HuH-7 (cell line): Measurements from ENCODE around the gene TAX1BP3.

ENCODE experiments used
- DNase-seq: peaks from one replicate; pipeline ENCODE4 v3.0.0; 2011; ENCODE audit warnings: low spot score

TAX1BP3 gene

DNA sequence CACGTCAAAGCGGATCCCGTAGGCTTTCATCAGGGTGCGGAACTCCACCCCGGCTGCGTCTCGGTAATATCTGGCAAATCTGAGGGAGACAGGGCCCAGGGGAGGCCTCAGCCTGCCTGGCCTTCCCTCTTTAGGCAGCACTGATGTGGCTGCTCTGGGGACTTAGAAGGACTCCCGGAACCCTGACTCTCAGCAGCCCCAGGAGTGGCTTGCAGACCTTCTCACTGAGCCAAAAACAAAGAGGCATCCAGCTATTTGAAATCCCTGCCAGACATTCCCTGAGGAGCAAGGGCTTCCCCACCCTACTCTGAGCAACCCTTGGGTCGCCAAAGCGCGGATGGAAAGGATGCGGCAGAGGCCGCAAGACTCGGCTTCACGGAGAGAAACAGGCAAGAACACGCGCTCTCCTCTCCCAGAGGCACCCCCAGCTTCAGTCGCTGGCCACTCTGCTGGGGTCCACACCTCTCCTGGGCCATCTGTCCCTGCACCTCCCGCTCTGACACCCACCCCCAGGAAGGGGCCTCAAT lies 19.7 kb upstream of the TAX1BP3 start:
- no peak for DNase-seq

DNA sequence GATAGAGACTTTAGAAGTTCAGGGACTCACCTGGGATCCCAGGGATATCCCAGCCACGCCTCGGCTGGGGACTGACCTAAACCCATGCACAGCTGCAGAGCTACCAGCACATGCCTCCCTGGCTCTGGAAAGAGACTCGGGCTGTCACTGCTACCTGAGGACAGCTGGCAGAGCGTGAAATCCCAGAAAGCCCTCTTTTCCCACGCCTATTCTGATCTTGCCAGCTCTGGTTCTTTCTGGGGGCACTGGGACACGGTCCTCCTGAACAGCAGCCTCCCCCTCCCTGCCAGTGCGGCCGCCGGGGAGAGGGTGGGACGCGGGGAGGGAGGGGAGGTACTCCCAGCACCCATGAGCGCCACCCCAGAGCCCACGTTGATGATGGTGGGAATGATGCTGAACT lies 16.8 kb upstream of the TAX1BP3 start:
- no peak for DNase-seq

DNA sequence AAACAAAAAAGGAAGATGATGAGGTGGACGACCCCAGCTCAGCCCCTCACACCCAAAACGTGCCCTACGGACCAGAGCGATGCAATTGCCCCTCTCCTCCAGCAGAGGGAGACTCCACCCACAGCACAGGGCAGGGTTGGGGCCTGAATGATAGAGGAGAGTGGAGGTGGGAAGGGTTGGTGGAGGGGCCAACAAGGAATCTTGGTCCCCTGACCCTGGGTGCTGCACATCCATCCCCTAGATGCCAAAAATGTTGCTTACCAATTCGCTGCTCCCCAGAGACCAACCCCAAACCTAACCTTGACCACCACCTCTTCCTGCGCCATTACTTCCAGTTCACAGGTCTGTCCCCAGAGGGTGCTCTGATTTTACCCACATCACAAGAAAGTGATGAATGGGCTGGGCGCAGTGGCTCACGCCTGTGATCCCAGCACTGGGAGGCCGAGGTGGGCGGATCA lies 14.7 kb upstream of the TAX1BP3 start:
- DNase-seq: peak; percentile 86

DNA sequence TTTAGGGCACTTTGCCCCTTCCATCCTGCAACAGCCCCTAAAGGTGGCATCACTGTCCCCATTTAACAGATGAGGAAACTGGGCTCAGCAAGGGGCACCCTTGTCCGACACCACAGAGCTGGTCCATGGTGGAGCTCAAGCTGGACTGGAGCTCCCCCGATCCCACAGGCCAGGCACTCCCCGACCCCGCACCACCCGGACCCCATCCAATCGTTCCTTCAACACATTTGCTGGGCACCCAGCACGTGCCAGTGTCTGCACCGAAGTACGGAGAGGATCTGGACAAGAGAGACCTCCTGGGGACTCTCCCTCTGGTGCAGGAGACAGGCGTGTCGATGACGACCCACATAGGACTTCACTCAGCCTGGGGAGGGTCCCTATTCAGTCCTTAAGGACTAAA lies 13.7 kb upstream of the TAX1BP3 start:
- DNase-seq: no peak

DNA sequence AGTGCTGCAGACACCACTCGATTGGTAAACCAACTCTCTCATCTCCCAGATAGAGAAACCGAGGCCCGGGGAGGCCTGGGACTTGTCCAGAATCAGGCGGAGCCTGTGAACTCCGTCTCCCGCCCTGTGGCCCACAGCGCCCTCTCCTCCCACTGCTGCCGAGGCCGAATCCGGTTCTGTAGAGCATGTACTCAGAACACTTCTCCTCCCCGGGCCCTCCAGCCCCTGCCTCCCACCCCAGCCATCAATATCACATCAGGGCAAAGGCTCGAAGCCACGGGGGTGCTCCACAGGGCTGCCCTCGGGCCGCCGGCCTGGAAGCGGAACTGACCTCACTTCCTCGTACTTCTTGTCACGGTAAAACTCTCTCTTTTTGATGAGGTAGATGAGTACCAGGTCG lies 13.2 kb upstream of the TAX1BP3 start:
- no peak for DNase-seq

DNA sequence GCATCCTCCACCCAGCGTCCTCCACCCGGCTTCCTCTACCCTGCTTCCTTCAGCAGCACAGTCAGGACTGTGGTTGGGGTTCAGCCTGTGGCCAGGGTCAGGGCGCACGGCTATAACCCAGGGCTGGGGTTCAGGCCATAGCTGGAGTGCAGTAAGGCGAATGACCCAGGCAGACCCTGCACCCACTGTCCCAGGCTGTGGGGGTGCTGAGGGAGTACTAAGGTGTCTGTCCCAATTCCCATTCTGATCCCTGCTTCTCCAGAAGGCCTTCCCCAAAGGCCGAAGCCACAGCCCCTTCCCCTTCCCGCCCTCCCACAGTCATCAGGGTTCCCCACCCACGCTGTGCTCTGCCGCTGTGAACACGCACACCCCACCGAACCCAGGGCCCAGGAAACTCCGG lies 12.7 kb upstream of the TAX1BP3 start:
- DNase-seq: no peak

DNA sequence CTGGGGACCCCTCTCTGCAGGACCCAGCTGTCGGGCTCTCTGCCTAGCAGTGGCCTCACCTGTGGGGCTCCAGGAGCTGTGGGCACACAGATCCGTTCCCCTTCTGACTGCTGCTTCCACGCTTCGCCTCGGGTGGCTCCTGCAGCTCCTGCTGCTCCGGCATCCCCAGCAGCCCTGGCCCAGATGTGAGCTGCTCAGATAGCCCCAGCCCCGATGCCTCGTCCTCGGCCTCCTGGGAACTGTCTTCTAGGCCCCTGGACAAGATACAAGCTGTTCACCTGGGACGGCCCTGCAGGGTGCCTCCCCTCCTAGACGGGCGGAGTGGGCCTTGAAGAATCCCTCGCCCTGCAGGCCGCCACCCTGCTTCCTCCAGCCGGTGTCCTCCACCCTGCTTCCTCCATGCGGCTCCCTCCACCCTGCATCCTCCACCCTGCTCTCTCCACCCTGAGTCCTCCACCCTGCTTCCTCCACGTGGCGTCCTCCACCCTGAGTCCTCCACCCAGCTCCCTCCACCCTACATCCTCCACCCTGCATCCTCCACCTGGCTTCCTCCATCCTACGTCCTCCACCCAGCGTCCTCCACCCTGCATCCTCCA lies 11.3 kb upstream of the TAX1BP3 start:
- no peak for DNase-seq

DNA sequence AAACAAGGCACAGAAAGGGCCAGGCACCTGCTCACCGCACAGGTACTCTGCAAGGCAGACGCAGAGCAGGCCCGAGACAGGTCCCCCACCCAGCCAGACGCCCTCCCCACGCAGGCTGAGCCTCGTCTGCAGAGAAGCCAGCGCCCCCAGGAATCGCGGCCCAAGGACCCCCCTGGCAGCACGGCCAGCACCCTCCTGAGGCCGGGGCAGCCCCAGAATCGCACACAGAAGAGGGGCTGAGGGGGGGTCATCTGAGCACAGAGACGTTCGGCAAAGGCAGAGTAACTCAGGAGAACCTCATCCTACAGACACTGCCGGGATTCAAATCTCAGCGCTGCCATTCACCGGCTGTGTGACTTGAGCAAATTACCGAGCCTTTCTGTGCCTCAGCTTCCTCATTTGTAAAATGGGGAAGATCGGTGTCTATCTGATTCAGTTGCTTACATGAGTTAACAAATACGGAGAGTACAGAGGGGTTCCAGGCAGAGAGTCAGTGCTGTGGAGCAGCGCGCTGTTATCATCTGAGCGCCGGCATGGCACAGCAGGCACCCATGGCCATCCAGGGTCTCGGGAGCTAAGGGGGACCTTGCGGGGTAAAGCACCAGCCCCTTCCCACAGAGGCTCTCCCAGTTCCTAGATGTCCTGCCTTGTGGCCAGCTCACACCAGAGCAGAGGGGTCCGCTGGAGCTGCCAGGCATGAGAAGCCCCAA lies 10.6 kb upstream of the TAX1BP3 start:
- no peak for DNase-seq

DNA sequence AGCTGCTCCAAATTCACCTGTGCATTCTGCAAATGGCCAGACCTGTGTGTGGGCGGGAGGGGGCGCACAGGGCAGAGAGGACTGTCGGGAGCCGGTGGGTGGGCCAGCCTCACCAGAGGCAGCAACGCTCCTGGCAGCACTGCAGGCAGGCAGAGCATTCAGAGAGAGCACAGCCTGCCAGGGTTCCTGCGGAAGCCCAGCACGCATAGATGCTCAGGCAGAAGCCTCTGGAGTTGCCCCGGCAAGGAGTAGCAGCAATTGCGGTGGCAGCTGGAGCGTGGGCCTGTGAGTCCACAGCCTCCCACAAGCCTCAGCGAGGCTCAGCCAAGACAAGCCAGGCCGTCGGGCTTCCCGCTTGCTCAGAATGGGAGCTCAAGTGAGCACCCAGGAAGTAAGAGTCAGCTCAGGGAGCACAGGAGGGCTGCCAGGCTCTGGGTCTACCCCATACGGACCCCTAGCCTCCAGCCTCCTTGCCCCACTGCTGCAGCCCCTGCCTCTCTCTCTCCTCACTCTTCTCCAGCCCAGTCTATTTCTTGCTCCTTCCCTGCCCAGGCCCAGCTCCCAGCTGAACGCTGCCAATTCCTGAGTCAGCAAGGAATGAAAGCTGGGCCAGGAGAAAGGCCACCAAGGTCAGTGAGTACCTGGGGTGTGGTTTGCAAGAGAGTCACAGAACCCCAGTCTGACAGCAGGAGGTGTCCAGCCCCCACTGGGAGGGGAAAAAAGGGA lies 9.9 kb upstream of the TAX1BP3 start:
- no peak for DNase-seq

DNA sequence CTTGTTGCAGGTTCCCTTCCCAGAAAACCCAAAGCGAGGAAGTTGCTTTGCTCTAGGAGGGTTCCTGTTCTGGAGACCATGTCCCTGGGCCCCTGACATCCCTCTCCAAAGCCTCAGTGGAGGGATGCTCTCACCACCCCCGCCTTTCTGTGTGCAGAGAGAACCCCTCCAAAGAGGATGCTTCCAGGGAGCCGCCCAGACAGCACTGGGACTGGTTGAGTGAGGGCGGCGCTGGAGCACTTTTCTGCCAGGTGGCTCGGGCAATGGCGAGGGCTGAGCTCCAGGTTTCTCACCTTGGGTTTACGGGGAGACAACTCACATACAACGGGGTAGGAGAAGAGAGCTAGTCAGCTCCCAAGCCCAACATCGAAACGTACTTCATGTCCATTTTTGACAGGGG lies 7.5 kb upstream of the TAX1BP3 start:
- no peak for DNase-seq

DNA sequence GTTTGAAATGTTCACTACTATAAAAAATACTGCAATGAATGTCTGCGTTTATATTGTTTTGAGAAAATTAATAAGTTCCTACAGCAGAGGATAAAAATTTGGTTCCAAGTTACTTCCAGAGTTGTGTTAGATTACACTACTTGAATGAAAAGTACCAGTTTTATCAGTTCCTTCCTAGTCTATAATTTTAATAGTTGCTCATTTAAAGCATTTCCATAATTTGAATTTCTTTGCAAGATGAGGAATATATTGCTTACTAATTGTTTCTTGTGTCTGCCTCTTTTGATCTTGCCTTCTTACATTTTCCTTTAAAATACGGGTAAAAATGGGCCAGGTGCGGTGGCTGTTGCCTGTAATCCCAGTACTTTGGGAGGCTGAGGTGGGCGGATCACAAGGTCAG lies 4.2 kb upstream of the TAX1BP3 start:
- no peak for DNase-seq

DNA sequence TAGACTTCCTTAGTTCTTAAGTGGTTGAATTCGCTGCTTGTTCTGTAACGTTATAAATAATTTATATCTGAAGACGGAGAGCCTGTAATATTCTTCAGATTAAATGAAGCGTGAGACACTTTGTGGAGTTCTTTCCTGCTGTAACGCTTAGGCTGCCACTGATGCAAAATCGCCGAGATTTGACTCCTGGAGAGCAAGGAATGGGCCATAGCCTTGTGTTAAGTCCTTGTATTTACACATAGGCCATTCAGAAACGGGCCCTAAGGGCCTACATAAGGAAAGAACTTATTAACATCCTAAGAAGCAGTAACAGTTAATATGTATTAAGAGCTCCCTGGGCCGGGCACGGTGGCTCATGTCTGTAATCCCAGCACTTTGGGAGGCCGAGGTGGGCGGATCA lies 1.2 kb upstream of the TAX1BP3 start:
- no peak for DNase-seq

DNA sequence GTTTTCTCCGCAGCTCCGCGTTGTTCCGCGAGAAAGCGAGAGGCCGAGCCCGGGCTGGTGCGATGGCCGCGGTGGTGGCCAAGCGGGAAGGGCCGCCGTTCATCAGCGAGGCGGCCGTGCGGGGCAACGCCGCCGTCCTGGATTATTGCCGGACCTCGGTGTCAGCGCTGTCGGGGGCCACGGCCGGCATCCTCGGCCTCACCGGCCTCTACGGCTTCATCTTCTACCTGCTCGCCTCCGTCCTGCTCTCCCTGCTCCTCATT lies 638 bp upstream of the TAX1BP3 start:
- DNase-seq: no peak

DNA sequence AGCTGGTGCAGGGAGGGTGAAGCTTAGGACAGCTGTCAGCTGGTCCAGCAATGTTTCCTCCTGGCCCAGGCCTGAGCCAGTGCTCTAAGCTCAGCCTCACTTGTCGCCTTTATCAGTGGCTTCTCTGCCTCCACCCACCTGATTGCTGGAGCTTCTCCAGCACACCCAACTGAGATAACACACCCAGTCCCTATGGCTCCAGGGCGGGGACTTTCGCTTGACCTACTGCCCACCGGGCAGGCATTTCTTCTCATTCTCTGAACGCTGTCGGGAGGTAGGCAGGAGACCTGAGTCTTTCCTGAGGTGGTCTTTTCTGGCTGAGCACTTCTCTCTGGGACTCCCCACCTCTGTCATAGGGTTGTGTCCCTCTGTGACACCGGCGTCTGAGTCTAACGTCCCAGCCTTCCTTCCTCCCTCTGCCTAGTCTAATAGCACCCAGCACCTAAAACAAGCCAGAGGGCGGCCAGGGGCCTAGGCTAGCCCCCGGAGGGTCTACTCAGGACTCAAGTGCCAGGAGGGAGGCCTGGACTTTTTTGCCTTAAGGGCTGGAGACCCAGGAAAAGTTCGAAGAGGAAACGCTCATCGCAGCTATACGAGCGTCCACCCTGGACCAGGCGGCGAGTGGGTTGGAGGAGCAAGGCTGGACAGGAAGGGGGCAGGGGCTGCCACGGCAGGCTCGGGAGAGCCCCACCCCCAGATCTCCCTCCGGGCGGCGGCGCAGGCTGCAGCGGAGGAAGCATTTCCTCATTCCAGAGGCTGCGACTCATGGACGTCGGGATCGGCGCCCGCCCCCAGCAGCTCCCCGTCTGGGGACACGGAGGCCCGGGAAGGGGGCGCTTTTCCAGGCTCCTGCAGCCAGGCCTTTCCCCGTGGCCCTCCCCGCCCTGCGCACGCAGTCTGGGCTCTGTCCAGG lies 756 bp downstream of the TAX1BP3 start:
- DNase-seq: peak; percentile 86

DNA sequence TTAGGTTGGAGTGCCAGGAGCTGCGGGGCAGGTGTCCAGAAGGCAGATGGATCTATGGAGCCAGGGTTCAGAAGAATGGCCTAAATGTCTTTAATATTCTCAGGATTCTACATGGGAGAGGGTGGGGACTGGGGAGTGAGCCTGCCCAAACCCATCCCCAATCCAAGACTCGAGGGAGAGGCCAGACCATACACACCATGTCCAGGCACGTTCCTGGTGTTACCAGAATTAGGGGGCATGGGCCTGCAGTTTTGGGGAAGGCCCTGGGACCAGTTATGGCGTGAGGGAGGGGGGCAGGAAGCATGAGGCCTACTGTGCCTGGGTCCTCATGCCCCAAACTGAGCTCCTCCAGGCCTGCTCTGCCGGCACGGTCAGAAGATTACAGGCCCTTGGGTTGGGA lies 1.9 kb downstream of the TAX1BP3 start:
- DNase-seq: no peak

DNA sequence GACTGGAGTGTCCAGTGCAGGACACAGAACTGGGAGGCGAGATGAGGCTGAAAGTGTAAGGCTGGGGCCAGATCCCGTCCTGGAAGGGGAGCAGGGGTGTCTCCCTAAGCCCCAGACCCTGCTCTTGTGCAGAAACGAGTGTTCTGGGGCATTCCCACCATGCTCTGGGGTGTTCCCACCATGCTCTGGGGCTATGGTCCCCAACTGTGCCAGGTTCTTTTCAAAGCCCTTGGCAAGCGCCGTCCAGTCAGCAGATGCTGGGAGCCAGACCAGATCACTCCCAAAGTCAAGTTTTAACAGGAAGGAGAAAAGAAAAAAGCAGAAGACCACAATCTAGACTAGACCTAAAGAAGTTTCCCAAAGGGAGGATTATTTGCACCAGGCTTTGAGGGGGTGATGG lies 2.5 kb downstream of the TAX1BP3 start:
- no peak for DNase-seq

DNA sequence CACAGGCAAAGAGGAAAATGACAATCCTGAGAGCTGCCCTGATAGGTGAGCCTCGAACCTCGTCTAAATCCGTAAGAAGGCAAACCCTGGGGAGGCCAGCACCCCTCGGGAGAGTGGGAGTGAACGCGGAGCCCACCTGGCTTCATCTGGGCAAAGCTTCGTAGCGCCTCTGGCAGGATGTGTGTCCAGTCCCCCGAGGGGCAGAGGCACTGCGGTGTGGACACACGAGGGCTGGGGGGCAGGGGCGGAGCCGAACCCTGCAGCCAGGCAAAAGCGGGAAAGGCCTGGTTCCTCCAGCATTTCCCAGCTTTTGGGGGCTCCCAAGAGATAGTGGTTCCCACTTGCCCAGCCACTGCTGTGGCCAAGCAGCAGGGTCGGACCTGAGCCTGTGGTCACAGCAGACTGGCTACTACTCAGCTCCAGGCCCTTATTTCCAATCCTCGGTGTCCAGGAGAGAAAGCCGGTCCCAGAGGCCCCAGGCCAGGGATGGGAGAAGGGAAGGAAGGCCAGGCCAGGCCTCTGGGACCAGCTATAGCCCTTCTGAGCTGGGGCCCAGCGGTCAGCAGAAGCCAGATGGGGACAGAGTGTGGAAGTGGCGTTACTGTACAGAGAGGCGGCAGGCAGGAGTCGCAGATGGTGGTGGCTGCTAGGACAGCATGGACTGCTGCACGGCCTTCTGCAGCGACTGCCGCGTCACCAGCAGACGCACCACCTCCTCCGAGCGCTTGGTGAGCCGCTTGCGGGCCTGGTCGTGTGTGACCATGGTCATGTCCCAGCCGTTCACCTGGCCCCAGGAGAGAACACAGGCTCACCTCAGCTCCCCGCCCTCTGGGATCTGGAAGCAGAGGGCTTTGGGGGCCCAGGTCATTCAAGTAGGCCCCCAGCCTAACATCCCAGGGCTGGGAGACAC lies 5.0 kb downstream of the TAX1BP3 start:
- no peak for DNase-seq

DNA sequence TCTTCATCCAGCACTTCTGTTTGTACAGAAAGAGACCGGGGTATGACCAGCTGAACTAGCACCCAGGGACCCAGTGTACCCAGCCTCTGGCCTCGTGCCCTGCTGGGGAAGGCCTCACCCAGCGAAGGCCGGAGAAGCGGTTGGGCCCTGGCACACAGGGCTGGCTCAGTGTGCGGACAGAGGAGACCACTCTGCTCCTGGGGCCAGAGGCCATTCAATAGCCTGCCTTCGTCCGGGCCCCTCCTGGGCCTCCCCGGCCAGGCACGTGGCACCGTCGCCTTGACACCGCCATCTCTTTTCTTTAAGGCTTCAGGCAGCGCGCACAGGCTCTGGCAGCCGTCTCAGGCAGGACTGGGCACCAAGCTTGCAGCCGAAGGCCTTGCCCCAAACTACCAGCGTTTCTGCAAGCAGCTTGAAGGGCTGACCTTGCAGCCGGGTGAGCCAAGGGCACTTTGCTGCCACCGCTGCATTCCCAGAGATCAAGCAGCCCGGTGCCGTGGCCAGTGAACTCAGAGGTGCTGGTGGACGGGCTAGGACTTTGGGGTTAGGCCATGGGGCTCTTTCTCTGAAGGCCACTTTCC lies 8.0 kb downstream of the TAX1BP3 start:
- no peak for DNase-seq

DNA sequence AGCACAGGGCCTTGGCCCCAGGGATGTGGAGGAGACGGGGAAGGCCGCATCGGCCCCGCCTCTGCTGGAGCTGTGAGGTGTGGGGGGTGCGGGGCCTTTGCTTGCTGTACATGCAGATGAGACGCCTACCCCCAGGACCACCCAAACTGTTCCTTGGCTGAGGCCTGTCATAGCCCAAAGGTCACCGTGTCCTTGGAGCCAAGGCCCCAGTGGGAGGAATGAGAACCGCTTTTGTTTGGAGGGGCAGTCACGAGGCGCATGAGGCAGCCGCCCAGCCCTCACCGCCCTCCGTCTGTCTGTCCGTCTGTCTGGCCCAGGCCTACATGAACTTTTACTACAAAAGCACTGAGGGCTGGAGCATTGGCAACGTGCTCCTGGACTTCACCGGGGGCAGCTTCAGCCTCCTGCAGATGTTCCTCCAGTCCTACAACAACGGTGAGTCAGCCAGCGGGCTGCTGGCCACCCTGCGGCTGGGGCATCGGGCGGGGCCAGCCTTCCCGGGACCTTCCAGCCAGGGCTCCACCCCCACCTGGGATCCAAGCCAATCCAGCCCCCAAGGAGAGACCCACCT lies 8.8 kb downstream of the TAX1BP3 start:
- peak; percentile 25 for DNase-seq

DNA sequence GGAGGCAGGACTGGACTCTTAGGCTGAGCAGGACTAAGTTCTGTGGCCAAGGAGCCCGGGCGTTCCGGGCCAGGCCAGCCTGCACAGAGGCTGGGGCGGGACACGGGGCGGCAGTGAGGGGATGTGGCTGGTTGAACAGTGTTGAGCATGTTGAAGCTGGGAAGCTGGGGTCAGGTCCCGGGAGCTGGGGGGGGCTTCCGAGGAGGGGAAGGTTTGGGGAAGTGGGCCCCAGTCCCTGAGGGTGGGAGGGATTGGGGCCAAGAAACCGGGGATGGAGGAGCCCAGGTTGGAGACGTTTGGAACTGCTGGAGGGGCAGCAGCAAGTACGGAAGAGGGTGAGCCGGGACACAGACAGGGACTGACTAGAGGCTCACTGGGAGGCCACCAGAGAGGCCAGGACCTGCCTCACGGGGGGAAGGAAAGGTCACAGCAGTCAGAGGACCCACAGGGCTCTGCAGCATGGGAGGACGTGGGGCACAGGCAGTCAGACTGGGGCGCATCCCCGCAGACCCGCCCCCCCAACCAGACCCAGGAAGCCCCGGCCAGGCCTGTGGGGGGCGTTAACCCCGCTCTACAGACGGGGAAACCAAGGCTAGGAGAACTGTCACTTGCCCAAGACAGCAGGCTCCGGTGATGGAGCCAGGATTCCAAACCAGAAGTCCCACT lies 9.5 kb downstream of the TAX1BP3 start:
- DNase-seq: no peak
